GM18867 (cell line): ENCODE data around the gene CNTNAP2.

Experiments
- ATAC-seq: cut with Tn5 transposase; IDR thresholded peaks from one replicate; pipeline ENCODE4 v1.9.1; 2021; ENCODE audit warnings: mild to moderate bottlenecking, moderate library complexity; ENCODE audit not compliant: unreplicated experiment

The CNTNAP2 gene

GRCh38 chr7:147516391-147516790, 1399.8 kb downstream of the CNTNAP2 start:
- no peak for ATAC-seq

GRCh38 chr7:147519062-147519461, 1402.5 kb downstream of the CNTNAP2 start:
- no peak for ATAC-seq

GRCh38 chr7:147523056-147523455, 1406.5 kb downstream of the CNTNAP2 start:
- ATAC-seq, result no peak

- no peak for ATAC-seq
These were observed 1408.2 kb downstream of the CNTNAP2 start for GRCh38 chr7:147524726-147525250.

- no peak for ATAC-seq
These were observed 1408.7 kb downstream of the CNTNAP2 start for GRCh38 chr7:147525325-147525724.

GRCh38 chr7:147535701-147536111, 1419.1 kb downstream of the CNTNAP2 start:
- ATAC-seq, result no peak

- no peak for ATAC-seq
These were observed 1423.1 kb downstream of the CNTNAP2 start for GRCh38 chr7:147539685-147540084.

GRCh38 chr7:147540743-147541142, 1424.1 kb downstream of the CNTNAP2 start:
- ATAC-seq, result no peak

GRCh38 chr7:147541261-147541660, 1424.7 kb downstream of the CNTNAP2 start:
- ATAC-seq, result no peak

GRCh38 chr7:147547252-147547897, 1430.8 kb downstream of the CNTNAP2 start:
- no peak for ATAC-seq

GRCh38 chr7:147556317-147556716, 1439.7 kb downstream of the CNTNAP2 start:
- ATAC-seq, result no peak

- no peak for ATAC-seq
These were observed 1447.1 kb downstream of the CNTNAP2 start for GRCh38 chr7:147563669-147564068.

- no peak for ATAC-seq
These were observed 1448.3 kb downstream of the CNTNAP2 start for GRCh38 chr7:147564786-147565476.

GRCh38 chr7:147567043-147567442, 1450.4 kb downstream of the CNTNAP2 start:
- no peak for ATAC-seq

- ATAC-seq, result no peak
These were observed 1452.7 kb downstream of the CNTNAP2 start for GRCh38 chr7:147569116-147569913.

GRCh38 chr7:147570390-147570789, 1453.8 kb downstream of the CNTNAP2 start:
- no peak for ATAC-seq

GRCh38 chr7:147571436-147572185, 1455.0 kb downstream of the CNTNAP2 start:
- no peak for ATAC-seq

GRCh38 chr7:147578196-147578595, 1461.6 kb downstream of the CNTNAP2 start:
- no peak for ATAC-seq

GRCh38 chr7:147579148-147579547, 1462.5 kb downstream of the CNTNAP2 start:
- no peak for ATAC-seq

- no peak for ATAC-seq
These were observed 1468.2 kb downstream of the CNTNAP2 start for GRCh38 chr7:147584771-147585193.

- no peak for ATAC-seq
These were observed 1469.5 kb downstream of the CNTNAP2 start for GRCh38 chr7:147586110-147586509.
